Endothelial cell of umbilical vein (primary cell): Measurements from ENCODE around the gene DUSP3. TPM values are rescaled to one million over a fixed set of nuclear protein-coding genes. Genes with fewer than 3 reads are reported as not detected.

ENCODE experiments used
- BruUV-seq: library from RNA; stranded (reverse); fragments of 400-500 nt; replicated peaks from 2 replicates; lab custom pipeline; 2021; lab: Mats Ljungman, UMichigan
- CTCF ChIA-PET: fragments of 300-600, 350-600 bp; sonication (Branson Sonifier 250); formaldehyde crosslinking; loops from one replicate; lab custom pipeline; 2021; ENCODE audit warnings: antibody characterized with exemption, inconsistent platforms; lab: Charles Lee
- POLR2A ChIA-PET: fragments of 300-600, 350-600 bp; sonication (Branson Sonifier 250); formaldehyde crosslinking; loops from one replicate; lab custom pipeline; 2021; ENCODE audit warnings: antibody characterized with exemption, inconsistent platforms; lab: Charles Lee
- DNase-seq: peaks from one replicate; pipeline ENCODE4 v3.0.0-alpha.2; 2011; ENCODE audit warnings: low read depth, low spot score
- FAIRE-seq: peaks from 2 replicates; lab custom pipeline; 2011; peaks lifted over from hg19 to GRCh38; lab: Jason Lieb, UNC
- H2AFZ ChIP-seq: 2 replicates; pipeline ENCODE4 v1.6.0; 2012; ENCODE audit warnings: low read depth, low read length, control low read depth, inconsistent platforms
- H3K27ac ChIP-seq: 2 replicates; pipeline ENCODE4 v1.5.1; 2011; ENCODE audit warnings: low read depth, mild to moderate bottlenecking, control low read depth, low read length, moderate library complexity; ENCODE audit not compliant: insufficient read depth
- H3K27me3 ChIP-seq, 2 experiments: 2 replicates each; pipeline versions ENCODE4 v1.6.0 to v1.6.1; 2011; ENCODE audit warnings: low read length in 2 of 2, mixed read lengths in 1 of 2; ENCODE audit not compliant: control insufficient read depth in 2 of 2, insufficient read depth in 2 of 2
- H3K36me3 ChIP-seq, 2 experiments: 2 replicates in 1 of 2; 3 replicates in 1 of 2; pipeline ENCODE4 v1.5.1; 2011; ENCODE audit warnings: low read length in 2 of 2, mild to moderate bottlenecking in 1 of 2, moderate library complexity in 1 of 2; ENCODE audit not compliant: control insufficient read depth in 2 of 2, insufficient read depth in 2 of 2; ENCODE audit errors: extremely low read depth in 1 of 2
- H3K4me1 ChIP-seq: 3 replicates; pipeline ENCODE4 v1.5.1; 2011; ENCODE audit warnings: mild to moderate bottlenecking, low read length; ENCODE audit not compliant: control insufficient read depth, insufficient read depth; ENCODE audit errors: extremely low read depth
- H3K4me2 ChIP-seq: 2 replicates; pipeline ENCODE4 v1.6.1; 2011; ENCODE audit warnings: low read length, control low read depth, mixed read lengths; ENCODE audit not compliant: insufficient read depth
- H3K4me3 ChIP-seq, 3 experiments: fragments of 200-600 bp in 1 of 3; sonication (generic), shearing (Covaris generic) in 1 of 3; replicated peaks in 1 of 3; 2 replicates each; pipeline ENCODE4 v1.5.1; 2011 to 2016; ENCODE audit warnings: control low read depth in 3 of 3, low read length in 3 of 3, mild to moderate bottlenecking in 2 of 3, inconsistent platforms in 1 of 3, low read depth in 1 of 3, moderate library complexity in 1 of 3; ENCODE audit not compliant: insufficient read depth in 1 of 3
- H3K79me2 ChIP-seq: 2 replicates; pipeline ENCODE4 v1.6.0; 2012; ENCODE audit warnings: low read length, inconsistent platforms; ENCODE audit not compliant: control insufficient read depth, insufficient read depth
- H3K9ac ChIP-seq: replicated peaks from 2 replicates; pipeline ENCODE3; 2011; ENCODE audit warnings: low read length, control low read depth; ENCODE audit not compliant: insufficient read depth; ENCODE audit errors: extremely low read depth
- H3K9me1 ChIP-seq: replicated peaks from 3 replicates; pipeline ENCODE4 v1.6.0; 2011; ENCODE audit warnings: mild to moderate bottlenecking, low read length; ENCODE audit not compliant: control insufficient read depth, insufficient read depth; ENCODE audit errors: extremely low read depth
- H3K9me3 ChIP-seq: replicated peaks from 2 replicates; pipeline ENCODE4 v1.5.1; 2012; ENCODE audit warnings: low read length, inconsistent platforms; ENCODE audit not compliant: control insufficient read depth, insufficient read depth
- H4K20me1 ChIP-seq: replicated peaks from 2 replicates; pipeline ENCODE3; 2011; ENCODE audit warnings: mild to moderate bottlenecking, low read length; ENCODE audit not compliant: control insufficient read depth, insufficient read depth; ENCODE audit errors: extremely low read depth
- CTCF ChIP-seq, 2 donors: IDR thresholded peaks; 1 replicate in 1 of 2; 2 replicates in 1 of 2; pipeline ENCODE4 v1.5.1; 2011; ENCODE audit warnings: low read length in 2 of 2, mild to moderate bottlenecking in 2 of 2, moderate library complexity in 2 of 2, control low read depth in 1 of 2, inconsistent platforms in 1 of 2, low read depth in 1 of 2; ENCODE audit not compliant: insufficient read depth in 1 of 2; ENCODE audit errors: extremely low read depth in 1 of 2
- EZH2 ChIP-seq: IDR thresholded peaks from 2 replicates; pipeline ENCODE4 v1.6.1; 2012; ENCODE audit warnings: borderline replicate concordance, low read depth, mild to moderate bottlenecking, moderate library complexity, low read length, inconsistent platforms; ENCODE audit not compliant: severe bottlenecking
- FOS ChIP-seq: IDR thresholded peaks from 2 replicates; pipeline ENCODE4 v1.6.1; 2011; ENCODE audit warnings: mild to moderate bottlenecking, low read length, moderate library complexity, borderline replicate concordance; ENCODE audit not compliant: insufficient read depth
- GATA2 ChIP-seq: IDR thresholded peaks from 2 replicates; pipeline ENCODE4 v1.7.0; 2011; ENCODE audit warnings: low read depth, mild to moderate bottlenecking, moderate library complexity, mixed read lengths, low read length; ENCODE audit not compliant: insufficient read length, insufficient read depth
- JUN ChIP-seq: IDR thresholded peaks from 2 replicates; pipeline ENCODE4 v1.6.1; 2011; ENCODE audit warnings: borderline replicate concordance, low read depth; ENCODE audit not compliant: insufficient read length, insufficient read depth
- MAX ChIP-seq: IDR thresholded peaks from 2 replicates; pipeline ENCODE4 v1.6.1; 2011; ENCODE audit not compliant: insufficient read depth, insufficient read length
- MYC ChIP-seq: IDR thresholded peaks from one replicate; pipeline ENCODE4 v1.6.1; 2011; ENCODE audit warnings: mild to moderate bottlenecking, low read depth, low read length
- POLR2A ChIP-seq: IDR thresholded peaks from 2 replicates; pipeline ENCODE4 v1.6.1; 2012; ENCODE audit warnings: low read depth, mild to moderate bottlenecking, control low read depth, low read length
- POLR2AphosphoS5 ChIP-seq: IDR thresholded peaks from 2 replicates; pipeline ENCODE4 v1.6.1; 2012; ENCODE audit warnings: low read depth, mild to moderate bottlenecking, control low read depth, low read length, moderate library complexity; ENCODE audit not compliant: insufficient read depth
- dilution Hi-C: fragments of 300-500 bp; cut with MboI; formaldehyde crosslinking; loops from one replicate; pipeline ENCODE4 v1.15.0; 2019; ENCODE audit warnings: low sequenced_read_pairs; ENCODE audit not compliant: extremely low pct_ligation_motif_present
- intact Hi-C: fragments of 100-400 bp; cut with micrococcal nuclease; formaldehyde crosslinking; loops from one replicate; pipeline ENCODE4 v1.10.0; 2022
- polyA plus RNA-seq, 4 experiments: library from polyadenylated mRNA; depleted of rRNA in 3 of 4; stranded (reverse) in 3 of 4; unstranded in 1 of 4; fragments of >200 nt; gene quantifications; 2 replicates each; pipeline versions ENCODE4 v1.2.1 to v1.2.3, GENCODE V29; 2011 to 2012; ENCODE audit warnings: missing spikeins in 1 of 4
- total RNA-seq: library from RNA; stranded (reverse); gene quantifications from 2 replicates; pipeline ENCODE4 v1.2.3, GENCODE V29; 2021

Gene DUSP3
- total and polyA plus RNA-seq, 2 donors (not counting 3 experiments of a cell fraction or from before 2014, with no cell fraction given), result 46.8 to 57.7 TPM

GRCh38 chr17:43784068-43784467, 5.3 kb upstream of the DUSP3 start:
- peak overlapping the region; percentile 51 for H3K4me2 ChIP-seq
- FAIRE-seq, result no peak
- CTCF ChIA-PET, result no interaction called here

GRCh38 chr17:43782913-43783680, 4.3 kb upstream of the DUSP3 start:
- ChIA-PET POLR2A (no interaction called here), CTCF (interaction anchor here (0.9 to 1.4 kb wide), 3 partner anchors 16 to 63 kb away, joined by 3 to 6 read pairs (median 3); partner anchors contain the start of gene CD300LG)
- H3K9me3 ChIP-seq, result no peaks in the 10 kb centered on the region
- no peak for TF ChIP-seq MYC
- TF ChIP-seq EZH2, result no peak
- TF ChIP-seq GATA2, result no peak
- no peak for TF ChIP-seq JUN
- TF ChIP-seq POLR2A, result no peak
- TF ChIP-seq MAX, result no peak
- no peak for TF ChIP-seq CTCF (IDR thresholded peaks at IDR 0.05; ENCODE audit: extremely low read depth in 1 of 2, insufficient read depth in 1 of 2, low read depth in 1 of 2, low read length in 2 of 2)
- no peak for TF ChIP-seq FOS
- TF ChIP-seq POLR2AphosphoS5, result no peak
- H2AFZ ChIP-seq, result no peak overlapping the region
- FAIRE-seq (no peak), DNase-seq (no peak)
- no peak overlapping the region for H3K4me2 ChIP-seq
- H4K20me1 ChIP-seq, result no peaks in the 10 kb centered on the region
- no peaks in the 10 kb centered on the region for H3K79me2 ChIP-seq
- no peak overlapping the region for H3K9ac ChIP-seq
- H3K27me3 ChIP-seq, result peaks cover 0 to 3% of the 10 kb centered on the region in 2 experiments
- dilution Hi-C loops (no loop called here), intact Hi-C loops (no loop called here)
- no peak overlapping the region for H3K27ac ChIP-seq
- no TSS peak for BruUV-seq
- H3K36me3 ChIP-seq, result no peaks in the 10 kb centered on the region
- H3K4me3 ChIP-seq, result no peak overlapping the region
- peaks cover 22% of the 10 kb centered on the region for H3K4me1 ChIP-seq
- no peaks in the 10 kb centered on the region for H3K9me1 ChIP-seq

More at GRCh38 chr17:43784068-43784467, 5.3 kb upstream of the DUSP3 start:
- POLR2A ChIA-PET, result no interaction called here
- Histone ChIP-seq H4K20me1 (no peaks in the 10 kb centered on the region), H3K36me3 (no peaks in the 10 kb centered on the region), H3K9me3 (no peaks in the 10 kb centered on the region), H3K27me3 (peaks cover 0 to 3% of the 10 kb centered on the region in 2 experiments), H3K4me3 (no peak overlapping the region), H3K9ac (no peak overlapping the region), H2AFZ (no peak overlapping the region), H3K9me1 (no peaks in the 10 kb centered on the region), H3K27ac (no peak overlapping the region), H3K79me2 (no peaks in the 10 kb centered on the region), H3K4me1 (peaks cover 22% of the 10 kb centered on the region)
- no TSS peak for BruUV-seq
- no peak for DNase-seq
- TF ChIP-seq GATA2, result no peak
- peak; percentile 38 for TF ChIP-seq POLR2AphosphoS5
- TF ChIP-seq FOS, result peak; percentile 62
- dilution Hi-C loops (no loop called here), intact Hi-C loops (no loop called here)
